Left renal pelvis (tissue), 4 donors: ENCODE measurements around the gene MYH9. TPM values are rescaled to one million over a fixed set of nuclear protein-coding genes. Genes with fewer than 3 reads are reported as not detected.
"Not testable (repeated sequence)": the region's sequence is repeated elsewhere in the genome, so short reads cannot be mapped to it uniquely, and the experiment has no call there.

ENCODE experiments used
- DNase-seq, 4 donors: peaks; one replicate each; pipeline ENCODE4 v3.0.0-alpha.2; 2013; ENCODE audit warnings: low read depth in 4 of 4, low spot score in 3 of 4
- polyA plus RNA-seq, 4 donors: library from polyadenylated mRNA; unstranded; fragments of 120-200 nt; gene quantifications; one replicate each; pipeline ENCODE4 v1.2.1, GENCODE V29; 2013; ENCODE audit not compliant: insufficient read length in 4 of 4

MYH9 gene
- polyA plus RNA-seq, 4 donors = 131 to 293 (median 286) TPM

- no peak for DNase-seq
Observed at GRCh38 chr22:36282328-36282831, 105.4 kb downstream of the MYH9 start.

GRCh38 chr22:36281781-36282327, 105.9 kb downstream of the MYH9 start:
- DNase-seq = no peak

- DNase-seq = no peak
Observed at GRCh38 chr22:36280379-36280778, 107.4 kb downstream of the MYH9 start.

- DNase-seq = no peak
Observed at GRCh38 chr22:36279219-36279666, 108.5 kb downstream of the MYH9 start.

- DNase-seq = no peak
Observed at GRCh38 chr22:36277482-36278291, 110.1 kb downstream of the MYH9 start.

GRCh38 chr22:36274531-36274930, 113.2 kb downstream of the MYH9 start:
- no peak for DNase-seq

GRCh38 chr22:36271951-36272350, 115.8 kb downstream of the MYH9 start:
- not testable (repeated sequence) for DNase-seq

- not testable (repeated sequence) for DNase-seq
Observed at GRCh38 chr22:36271231-36271630, 116.5 kb downstream of the MYH9 start.

GRCh38 chr22:36267896-36268485, 119.8 kb downstream of the MYH9 start:
- no peak for DNase-seq

GRCh38 chr22:36267058-36267457, 120.7 kb downstream of the MYH9 start:
- DNase-seq = no peak

GRCh38 chr22:36263886-36264664, 123.7 kb downstream of the MYH9 start:
- not testable (repeated sequence) for DNase-seq

- DNase-seq = not testable (repeated sequence)
Observed at GRCh38 chr22:36263216-36263673, 124.5 kb downstream of the MYH9 start.

- not testable (repeated sequence) for DNase-seq
Observed at GRCh38 chr22:36262307-36262706, 125.5 kb downstream of the MYH9 start.

GRCh38 chr22:36261675-36262074, 126.1 kb downstream of the MYH9 start:
- not testable (repeated sequence) for DNase-seq

GRCh38 chr22:36259615-36260300, 128.0 kb downstream of the MYH9 start:
- no peak for DNase-seq

GRCh38 chr22:36258701-36259614, 128.8 kb downstream of the MYH9 start:
- DNase-seq = no peak

- DNase-seq = no peak
Observed at GRCh38 chr22:36257948-36258670, 129.7 kb downstream of the MYH9 start.

GRCh38 chr22:36257308-36257707, 130.5 kb downstream of the MYH9 start:
- DNase-seq = no peak
